HCT116 (cell line): ENCODE results near the gene PF4V1. TPM values are rescaled to one million over a fixed set of nuclear protein-coding genes. Genes with fewer than 3 reads are reported as not detected.

Experiments
- ATAC-seq: fragments of 200-7000 bp; cut with Tn5 transposase; 2 replicates; pipeline ENCODE4 v1.9.1; 2020; ENCODE audit warnings: mild to moderate bottlenecking, moderate library complexity
- BruUV-seq: library from RNA; stranded (reverse); fragments of 400-500 nt; replicated peaks from 2 replicates; lab custom pipeline; 2021; lab: Mats Ljungman, UMichigan
- CTCF ChIA-PET: fragments of 300-600 bp; sonication (Branson Sonifier 250); formaldehyde crosslinking; loops from one replicate; lab custom pipeline; 2021; ENCODE audit warnings: antibody characterized with exemption; lab: Charles Lee
- POLR2A ChIA-PET: fragments of 300-600, 350-600 bp; sonication (Branson Sonifier 250); formaldehyde crosslinking; loops from one replicate; lab custom pipeline; 2021; ENCODE audit warnings: antibody characterized with exemption; lab: Charles Lee
- RAD21 ChIA-PET, 2 experiments: fragments of 300-600 bp; sonication (Branson Sonifier 250); formaldehyde crosslinking; loops; one replicate each; lab custom pipeline; 2023; ENCODE audit warnings: low total read pairs in 2 of 2; ENCODE audit not compliant: uncharacterized antibody in 2 of 2, unreplicated experiment in 2 of 2, low non-redundant PET in 1 of 2; lab: Charles Lee
- DNase-seq: peaks from one replicate; pipeline ENCODE4 v3.0.0-alpha.2; 2010; ENCODE audit warnings: low read depth, low spot score
- H2AFZ ChIP-seq: fragments of 200-600 bp; shearing (Covaris generic), sonication (generic); 2 replicates; pipeline ENCODE4 v1.6.1; 2017; ENCODE audit warnings: low read depth, mixed run types, mixed read lengths, antibody characterized with exemption, low read length; ENCODE audit not compliant: poor library complexity, severe bottlenecking
- H3K27ac ChIP-seq: 2 replicates; pipeline ENCODE4 v1.5.1; 2012; ENCODE audit warnings: low read depth, low read length
- H3K27me3 ChIP-seq: fragments of 200-600 bp; sonication (generic); 2 replicates; pipeline ENCODE4 v1.6.1; 2016; ENCODE audit warnings: mixed run types, low read length, mixed read lengths; ENCODE audit not compliant: insufficient read depth
- H3K36me3 ChIP-seq, 2 experiments: fragments of 200-500 bp in 1 of 2; fragments of 200-600 bp in 1 of 2; sonication (Bioruptor generic) in 1 of 2; sonication (generic) in 1 of 2; 2 replicates each; pipeline versions ENCODE4 v1.5.1 to v1.6.1; 2014 to 2016; ENCODE audit warnings: low read length in 2 of 2, inconsistent platforms in 1 of 2, mixed read lengths in 1 of 2, mixed run types in 1 of 2; ENCODE audit not compliant: insufficient read depth in 2 of 2, control insufficient read depth in 1 of 2
- H3K4me1 ChIP-seq, 2 experiments: fragments of 200-600 bp in 1 of 2; sonication (generic) in 1 of 2; 2 replicates each; pipeline versions ENCODE4 v1.5.1 to v1.6.1; 2012 to 2017; ENCODE audit warnings: low read length in 2 of 2, inconsistent platforms in 1 of 2, mild to moderate bottlenecking in 1 of 2, mixed read lengths in 1 of 2, mixed run types in 1 of 2, moderate library complexity in 1 of 2; ENCODE audit not compliant: insufficient read depth in 2 of 2, control insufficient read depth in 1 of 2
- H3K4me2 ChIP-seq: fragments of 200-600 bp; sonication (generic); 2 replicates; pipeline ENCODE4 v1.6.1; 2017; ENCODE audit warnings: mixed run types, low read length, mixed read lengths
- H3K4me3 ChIP-seq, 2 experiments: fragments of 200-600 bp in 1 of 2; sonication (generic) in 1 of 2; replicated peaks in 1 of 2; 2 replicates each; pipeline ENCODE4 v1.5.1; 2011 to 2016; ENCODE audit warnings: low read length in 2 of 2, control low read depth in 1 of 2, low read depth in 1 of 2, mild to moderate bottlenecking in 1 of 2, mixed read lengths in 1 of 2, mixed run types in 1 of 2
- H3K79me2 ChIP-seq: fragments of 200-600 bp; sonication (generic); 2 replicates; pipeline ENCODE4 v1.6.1; 2017; ENCODE audit warnings: mild to moderate bottlenecking, mixed run types, low read length, moderate library complexity, mixed read lengths; ENCODE audit not compliant: insufficient read depth
- H3K9ac ChIP-seq: fragments of 200-600 bp; sonication (generic); 2 replicates; pipeline ENCODE4 v1.6.1; 2016; ENCODE audit warnings: low read length, mixed read lengths
- H3K9me2 ChIP-seq: fragments of 200-600 bp; sonication (generic), shearing (Covaris generic); 2 replicates; pipeline ENCODE4 v1.6.1; 2017; ENCODE audit warnings: mixed run types, mild to moderate bottlenecking, moderate library complexity; ENCODE audit not compliant: insufficient read depth
- H3K9me3 ChIP-seq, 2 experiments: fragments of 200-500 bp in 1 of 2; fragments of 200-600 bp in 1 of 2; sonication (Bioruptor generic) in 1 of 2; sonication (generic) in 1 of 2; 2 replicates each; pipeline ENCODE4 v1.6.1; 2014 to 2017; ENCODE audit warnings: low read length in 2 of 2, mixed read lengths in 2 of 2, inconsistent platforms in 1 of 2, low read depth in 1 of 2, mild to moderate bottlenecking in 1 of 2, mixed run types in 1 of 2, moderate library complexity in 1 of 2; ENCODE audit not compliant: control insufficient read depth in 1 of 2, insufficient read depth in 1 of 2
- H4K20me1 ChIP-seq: fragments of 200-600 bp; sonication (generic), shearing (Covaris generic); 2 replicates; pipeline ENCODE4 v1.6.1; 2017; ENCODE audit warnings: mixed run types, mild to moderate bottlenecking, moderate library complexity; ENCODE audit not compliant: insufficient read depth
- CEBPB ChIP-seq: IDR thresholded peaks from 2 replicates; pipeline ENCODE4 v1.6.1; 2012; ENCODE audit warnings: low read depth
- EGR1 ChIP-seq: IDR thresholded peaks from 2 replicates; pipeline ENCODE4 v1.6.1; 2012; ENCODE audit warnings: low read depth
- EZH2 ChIP-seq: fragments of 200-600 bp; sonication (generic); IDR thresholded peaks from 2 replicates; pipeline ENCODE4 v1.6.1; 2017; ENCODE audit warnings: antibody characterized with exemption, mixed run types
- JUND ChIP-seq: IDR thresholded peaks from 2 replicates; pipeline ENCODE4 v1.6.1; 2012
- POLR2A ChIP-seq: IDR thresholded peaks from 2 replicates; pipeline ENCODE4 v1.7.0; 2011; ENCODE audit warnings: borderline replicate concordance; ENCODE audit not compliant: insufficient read depth, insufficient read length; ENCODE audit errors: extremely low read depth
- POLR2AphosphoS5 ChIP-seq: IDR thresholded peaks from 2 replicates; pipeline ENCODE4 v1.6.1; 2011; ENCODE audit warnings: mild to moderate bottlenecking, low read depth, low read length, moderate library complexity
- RAD21 ChIP-seq: IDR thresholded peaks from 2 replicates; pipeline ENCODE4 v1.6.1; 2012; ENCODE audit warnings: low read depth, mild to moderate bottlenecking
- SIN3A ChIP-seq: IDR thresholded peaks from 2 replicates; pipeline ENCODE4 v1.6.1; 2012; ENCODE audit warnings: low read depth
- SP1 ChIP-seq: IDR thresholded peaks from 2 replicates; pipeline ENCODE4 v1.6.1; 2012; ENCODE audit warnings: low read depth
- SRF ChIP-seq: IDR thresholded peaks from 2 replicates; pipeline ENCODE4 v1.6.1; 2012; ENCODE audit warnings: low read depth
- TCF7L2 ChIP-seq: IDR thresholded peaks from 2 replicates; pipeline ENCODE4 v1.7.0; 2011; ENCODE audit warnings: borderline replicate concordance, inconsistent platforms; ENCODE audit not compliant: insufficient read depth, insufficient read length; ENCODE audit errors: extremely low read depth
- YY1 ChIP-seq: IDR thresholded peaks from 2 replicates; pipeline ENCODE4 v1.6.1; 2011; ENCODE audit warnings: low read length, low read depth, moderate library complexity, mild to moderate bottlenecking; ENCODE audit not compliant: insufficient replicate concordance; ENCODE audit errors: extremely low read depth
- ZNF274 ChIP-seq: fragments of 200-500 bp; sonication (Bioruptor generic); IDR thresholded peaks from 2 replicates; pipeline ENCODE4 v1.6.1; 2014; ENCODE audit warnings: mild to moderate bottlenecking, low read depth, low read length, inconsistent platforms
- intact Hi-C: fragments of 100-400 bp; cut with micrococcal nuclease; formaldehyde crosslinking; loops from 2 replicates; pipeline ENCODE4 v1.10.0; 2022
- total RNA-seq: library from RNA; stranded (reverse); gene quantifications from one replicate; pipeline ENCODE4 v1.2.1, GENCODE V29; 2021; ENCODE audit not compliant: unreplicated experiment
- TF ChIP-seq, protein P1 (sequence below): IDR thresholded peaks from 2 replicates; pipeline ENCODE4 v1.6.1; 2012
- TF ChIP-seq, protein P2 (sequence below): IDR thresholded peaks from 2 replicates; pipeline ENCODE4 v1.6.1; 2011; ENCODE audit warnings: mild to moderate bottlenecking, low read length, moderate library complexity; ENCODE audit not compliant: insufficient replicate concordance; ENCODE audit errors: extremely low read depth
- TF ChIP-seq, protein P3 (sequence below): IDR thresholded peaks from 2 replicates; pipeline ENCODE4 v1.6.1; 2012
- TF ChIP-seq, protein P4 (sequence below), 3 experiments: fragments of 200-600 bp in 1 of 3; sonication (generic) in 1 of 3; IDR thresholded peaks in 2 of 3; conservative IDR thresholded peaks in 1 of 3; 2 replicates each; pipeline ENCODE4 v1.5.1; 2012 to 2017; ENCODE audit warnings: low read depth in 2 of 3, low read length in 2 of 3, antibody characterized with exemption in 1 of 3, borderline replicate concordance in 1 of 3, control low read depth in 1 of 3, mild to moderate bottlenecking in 1 of 3, mixed read lengths in 1 of 3, mixed run types in 1 of 3, moderate library complexity in 1 of 3; ENCODE audit not compliant: insufficient read depth in 1 of 3

PF4V1 gene
- total RNA-seq, 1 experiment from 2014 or later = not detected

DNA sequence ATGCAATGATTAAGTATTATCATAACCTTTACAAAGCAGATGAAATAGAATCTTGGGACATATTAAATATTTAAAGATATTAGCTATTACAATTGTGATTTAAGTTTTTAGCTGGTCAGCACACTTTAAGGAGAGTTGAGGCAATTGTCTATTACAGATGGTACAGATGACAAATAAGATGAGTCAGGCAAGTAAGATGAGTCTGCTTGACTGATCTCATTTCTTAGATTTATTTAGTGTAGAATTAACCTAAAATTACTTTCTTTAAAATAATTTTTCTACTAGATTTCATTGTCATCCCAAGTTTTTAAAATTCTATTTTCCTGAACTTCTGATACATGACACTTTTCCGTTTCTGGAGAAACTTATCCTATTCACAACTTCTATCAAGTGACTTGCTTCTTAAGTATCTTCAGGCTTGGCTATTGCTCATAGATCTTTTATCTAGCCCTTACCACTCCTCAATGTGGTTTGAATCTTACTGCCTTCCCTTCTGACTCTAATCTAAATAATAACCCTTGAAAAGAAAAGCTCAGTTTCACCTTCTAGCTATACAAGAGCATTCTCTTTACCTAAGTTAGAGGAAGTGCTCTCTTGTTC lies 49.0 kb downstream of the PF4V1 start:
- Histone ChIP-seq H3K9me3 (no peaks in the 10 kb centered on the region), H3K27me3 (no peaks in the 10 kb centered on the region), H3K79me2 (no peaks in the 10 kb centered on the region), H3K4me2 (no peak overlapping the region), H3K4me1 (no peaks in the 10 kb centered on the region), H3K9me2 (no peaks in the 10 kb centered on the region), H3K27ac (no peak overlapping the region), H3K9ac (no peak overlapping the region), H4K20me1 (no peaks in the 10 kb centered on the region), H2AFZ (no peak overlapping the region), H3K4me3 (no peak overlapping the region), H3K36me3 (no peaks in the 10 kb centered on the region)
- no peak for ATAC-seq
- no peak for TF ChIP-seq EGR1
- TF ChIP-seq SP1 = no peak
- TF ChIP-seq, protein P1, sequence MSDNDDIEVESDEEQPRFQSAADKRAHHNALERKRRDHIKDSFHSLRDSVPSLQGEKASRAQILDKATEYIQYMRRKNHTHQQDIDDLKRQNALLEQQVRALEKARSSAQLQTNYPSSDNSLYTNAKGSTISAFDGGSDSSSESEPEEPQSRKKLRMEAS = no peak
- TF ChIP-seq JUND = no peak
- TF ChIP-seq, protein P2, sequence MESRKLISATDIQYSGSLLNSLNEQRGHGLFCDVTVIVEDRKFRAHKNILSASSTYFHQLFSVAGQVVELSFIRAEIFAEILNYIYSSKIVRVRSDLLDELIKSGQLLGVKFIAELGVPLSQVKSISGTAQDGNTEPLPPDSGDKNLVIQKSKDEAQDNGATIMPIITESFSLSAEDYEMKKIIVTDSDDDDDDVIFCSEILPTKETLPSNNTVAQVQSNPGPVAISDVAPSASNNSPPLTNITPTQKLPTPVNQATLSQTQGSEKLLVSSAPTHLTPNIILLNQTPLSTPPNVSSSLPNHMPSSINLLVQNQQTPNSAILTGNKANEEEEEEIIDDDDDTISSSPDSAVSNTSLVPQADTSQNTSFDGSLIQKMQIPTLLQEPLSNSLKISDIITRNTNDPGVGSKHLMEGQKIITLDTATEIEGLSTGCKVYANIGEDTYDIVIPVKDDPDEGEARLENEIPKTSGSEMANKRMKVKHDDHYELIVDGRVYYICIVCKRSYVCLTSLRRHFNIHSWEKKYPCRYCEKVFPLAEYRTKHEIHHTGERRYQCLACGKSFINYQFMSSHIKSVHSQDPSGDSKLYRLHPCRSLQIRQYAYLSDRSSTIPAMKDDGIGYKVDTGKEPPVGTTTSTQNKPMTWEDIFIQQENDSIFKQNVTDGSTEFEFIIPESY = no peak
- no peak for TF ChIP-seq EZH2
- no peak for TF ChIP-seq RAD21
- no peak for TF ChIP-seq POLR2A
- TF ChIP-seq, protein P3, sequence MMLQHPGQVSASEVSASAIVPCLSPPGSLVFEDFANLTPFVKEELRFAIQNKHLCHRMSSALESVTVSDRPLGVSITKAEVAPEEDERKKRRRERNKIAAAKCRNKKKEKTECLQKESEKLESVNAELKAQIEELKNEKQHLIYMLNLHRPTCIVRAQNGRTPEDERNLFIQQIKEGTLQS = no peak
- no peak for TF ChIP-seq SRF
- no peak for TF ChIP-seq YY1
- no peak for TF ChIP-seq CEBPB
- TF ChIP-seq ZNF274 = no peak
- TF ChIP-seq TCF7L2 = no peak
- no peak for TF ChIP-seq POLR2AphosphoS5
- no peak for TF ChIP-seq SIN3A
- TF ChIP-seq, protein P4, sequence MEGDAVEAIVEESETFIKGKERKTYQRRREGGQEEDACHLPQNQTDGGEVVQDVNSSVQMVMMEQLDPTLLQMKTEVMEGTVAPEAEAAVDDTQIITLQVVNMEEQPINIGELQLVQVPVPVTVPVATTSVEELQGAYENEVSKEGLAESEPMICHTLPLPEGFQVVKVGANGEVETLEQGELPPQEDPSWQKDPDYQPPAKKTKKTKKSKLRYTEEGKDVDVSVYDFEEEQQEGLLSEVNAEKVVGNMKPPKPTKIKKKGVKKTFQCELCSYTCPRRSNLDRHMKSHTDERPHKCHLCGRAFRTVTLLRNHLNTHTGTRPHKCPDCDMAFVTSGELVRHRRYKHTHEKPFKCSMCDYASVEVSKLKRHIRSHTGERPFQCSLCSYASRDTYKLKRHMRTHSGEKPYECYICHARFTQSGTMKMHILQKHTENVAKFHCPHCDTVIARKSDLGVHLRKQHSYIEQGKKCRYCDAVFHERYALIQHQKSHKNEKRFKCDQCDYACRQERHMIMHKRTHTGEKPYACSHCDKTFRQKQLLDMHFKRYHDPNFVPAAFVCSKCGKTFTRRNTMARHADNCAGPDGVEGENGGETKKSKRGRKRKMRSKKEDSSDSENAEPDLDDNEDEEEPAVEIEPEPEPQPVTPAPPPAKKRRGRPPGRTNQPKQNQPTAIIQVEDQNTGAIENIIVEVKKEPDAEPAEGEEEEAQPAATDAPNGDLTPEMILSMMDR (IDR thresholded peaks at IDR 0.05 in 2 of 3, conservative IDR thresholded peaks at IDR 0.05 in 1 of 3; ENCODE audit: borderline replicate concordance in 1 of 3, insufficient read depth in 1 of 3, low read depth in 2 of 3, low read length in 2 of 3) = no peak
- DNase-seq = no peak
- intact Hi-C loops = no loop called here
- RAD21 ChIA-PET = no interaction called here
- CTCF ChIA-PET = no interaction called here
- no TSS peak for BruUV-seq
- POLR2A ChIA-PET = no interaction called here
